ENCODE data around the gene CACNG8. TPM values are rescaled to one million over a fixed set of nuclear protein-coding genes. Genes with fewer than 3 reads are reported as not detected.

CACNG8 gene
- under 1 TPM; 0.09 to 0.48 (median 0.26) TPM for total RNA-seq (2021; fragmentation: NEBNext Ultra II Directional; extraction: Animal tissue kit (Norgen Biotek cat#: 25700))
- long read RNA-seq = 0 reads

DNA sequence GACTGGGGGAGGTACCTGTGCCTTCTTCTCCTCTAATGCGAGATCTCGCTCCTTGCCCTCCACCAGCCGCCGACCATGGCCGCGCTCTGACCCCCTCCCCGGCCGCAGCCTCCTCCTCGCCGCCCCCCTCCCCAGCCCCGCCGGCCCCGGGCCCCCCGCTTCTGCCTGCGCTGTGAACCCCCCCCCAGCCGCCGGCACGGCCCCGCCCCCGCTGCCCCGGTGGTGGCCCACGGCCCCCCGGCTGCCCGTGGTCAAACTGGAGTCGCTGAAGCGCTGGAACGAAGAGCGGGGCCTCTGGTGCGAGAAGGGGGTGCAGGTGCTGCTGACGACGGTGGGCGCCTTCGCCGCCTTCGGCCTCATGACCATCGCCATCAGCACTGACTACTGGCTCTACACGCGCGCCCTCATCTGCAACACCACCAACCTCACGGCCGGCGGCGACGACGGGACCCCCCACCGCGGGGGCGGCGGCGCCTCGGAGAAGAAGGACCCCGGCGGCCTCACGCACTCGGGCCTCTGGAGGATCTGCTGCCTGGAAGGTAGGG, at the start of gene CACNG8:
CACNG8 (plus strand) TSS at position 51 of the 545 bp plus-strand sequence.
- peak within 1 kb of the TSS; percentile 40; the same call in 1 of the 2 replicates for H3K4me3 Mint-ChIP-seq
- peaks cover 60% of the 10 kb centered on the region for H3K27me3 Mint-ChIP-seq (ENCODE audit: insufficient read depth)
- no peak for TF ChIP-seq CTCF (IDR thresholded peaks at IDR 0.05)
- no peaks in the 10 kb centered on the region; the same call in 1 of the 2 replicates for H3K36me3 Mint-ChIP-seq (ENCODE audit: low read depth)
- no peak for DNase-seq
- H3K27ac Mint-ChIP-seq = no peak within 1 kb of the TSS
- H3K4me1 Mint-ChIP-seq (ENCODE audit: low read depth) = peaks cover 21% of the 10 kb centered on the region
- no peaks in the 10 kb centered on the region for H3K9me3 Mint-ChIP-seq

DNA sequence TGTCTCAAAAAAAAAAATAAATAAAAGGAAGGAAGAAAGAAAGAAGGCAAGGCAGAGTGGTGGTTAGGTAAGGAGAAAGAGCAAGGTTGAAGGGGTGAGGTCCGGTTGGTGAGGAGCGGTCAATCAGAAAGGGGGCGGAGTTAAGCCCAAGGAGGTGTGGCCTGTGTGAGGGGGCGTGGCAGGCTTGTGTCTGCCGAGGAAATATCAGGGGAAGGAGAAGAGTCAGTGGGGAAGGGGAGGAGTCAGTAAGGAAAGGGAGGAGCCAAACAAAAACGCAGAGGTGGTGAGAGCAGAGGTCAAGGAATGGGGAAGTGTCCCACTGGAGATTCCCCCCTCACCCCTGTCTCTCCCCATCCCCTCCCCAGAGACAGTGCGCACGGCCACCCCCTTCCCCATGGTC, 47.7 kb upstream of the CACNG8 start:
- Mint-ChIP-seq H3K27me3 (ENCODE audit: insufficient read depth) (peaks cover 20% of the 10 kb centered on the region), H3K4me3 (no peak overlapping the region), H3K36me3 (ENCODE audit: low read depth) (no peaks in the 10 kb centered on the region), H3K4me1 (ENCODE audit: low read depth) (no peaks in the 10 kb centered on the region), H3K27ac (no peak overlapping the region), H3K9me3 (no peaks in the 10 kb centered on the region)
- TF ChIP-seq CTCF (IDR thresholded peaks at IDR 0.05) = no peak
- no peak for DNase-seq

GRCh38 chr19:53916004-53916403, 46.7 kb upstream of the CACNG8 start:
- Mint-ChIP-seq H3K4me3 (no peak overlapping the region), H3K4me1 (ENCODE audit: low read depth) (no peaks in the 10 kb centered on the region), H3K36me3 (ENCODE audit: low read depth) (no peaks in the 10 kb centered on the region), H3K27me3 (ENCODE audit: insufficient read depth) (peaks cover 11% of the 10 kb centered on the region), H3K27ac (no peak overlapping the region), H3K9me3 (no peaks in the 10 kb centered on the region)
- no peak for DNase-seq
- TF ChIP-seq CTCF (IDR thresholded peaks at IDR 0.05) = no peak

- Mint-ChIP-seq H3K36me3 (ENCODE audit: low read depth) (no peaks in the 10 kb centered on the region), H3K27ac (no peak overlapping the region), H3K4me3 (no peak overlapping the region), H3K27me3 (ENCODE audit: insufficient read depth) (peaks cover 6% of the 10 kb centered on the region), H3K4me1 (ENCODE audit: low read depth) (no peaks in the 10 kb centered on the region), H3K9me3 (no peaks in the 10 kb centered on the region)
- TF ChIP-seq CTCF (IDR thresholded peaks at IDR 0.05) = no peak
- DNase-seq = no peak
Measured at GRCh38 chr19:53917356-53917755, 45.4 kb upstream of the CACNG8 start.

GRCh38 chr19:53927739-53928138, 35.0 kb upstream of the CACNG8 start:
- H3K27me3 Mint-ChIP-seq (ENCODE audit: insufficient read depth) = peaks cover 10% of the 10 kb centered on the region
- TF ChIP-seq CTCF (IDR thresholded peaks at IDR 0.05) = no peak
- no peaks in the 10 kb centered on the region for H3K9me3 Mint-ChIP-seq
- H3K4me3 Mint-ChIP-seq = no peak overlapping the region
- no peaks in the 10 kb centered on the region for H3K4me1 Mint-ChIP-seq (ENCODE audit: low read depth)
- H3K36me3 Mint-ChIP-seq (ENCODE audit: low read depth) = peaks cover 4% of the 10 kb centered on the region; the same call in 1 of the 2 replicates
- no peak overlapping the region for H3K27ac Mint-ChIP-seq
- DNase-seq = peak; percentile 48
